Measurements from ENCODE around the gene ZNF831. TPM values are rescaled to one million over a fixed set of nuclear protein-coding genes. Genes with fewer than 3 reads are reported as not detected.

Gene ZNF831
- total RNA-seq, 1 donor from 2014 or later = 1.0 TPM

- Histone ChIP-seq H3K9me3 (no peaks in the 10 kb centered on the region), H3K4me1 (peaks cover 1% of the 10 kb centered on the region), H3K36me3 (no peaks in the 10 kb centered on the region), H3K27me3 (ENCODE audit: low read depth) (no peaks in the 10 kb centered on the region), H3K4me3 (no peak overlapping the region), H3K27ac (no peak overlapping the region)
- ATAC-seq (no peak), DNase-seq (no peak)
- TF ChIP-seq, protein P1, sequence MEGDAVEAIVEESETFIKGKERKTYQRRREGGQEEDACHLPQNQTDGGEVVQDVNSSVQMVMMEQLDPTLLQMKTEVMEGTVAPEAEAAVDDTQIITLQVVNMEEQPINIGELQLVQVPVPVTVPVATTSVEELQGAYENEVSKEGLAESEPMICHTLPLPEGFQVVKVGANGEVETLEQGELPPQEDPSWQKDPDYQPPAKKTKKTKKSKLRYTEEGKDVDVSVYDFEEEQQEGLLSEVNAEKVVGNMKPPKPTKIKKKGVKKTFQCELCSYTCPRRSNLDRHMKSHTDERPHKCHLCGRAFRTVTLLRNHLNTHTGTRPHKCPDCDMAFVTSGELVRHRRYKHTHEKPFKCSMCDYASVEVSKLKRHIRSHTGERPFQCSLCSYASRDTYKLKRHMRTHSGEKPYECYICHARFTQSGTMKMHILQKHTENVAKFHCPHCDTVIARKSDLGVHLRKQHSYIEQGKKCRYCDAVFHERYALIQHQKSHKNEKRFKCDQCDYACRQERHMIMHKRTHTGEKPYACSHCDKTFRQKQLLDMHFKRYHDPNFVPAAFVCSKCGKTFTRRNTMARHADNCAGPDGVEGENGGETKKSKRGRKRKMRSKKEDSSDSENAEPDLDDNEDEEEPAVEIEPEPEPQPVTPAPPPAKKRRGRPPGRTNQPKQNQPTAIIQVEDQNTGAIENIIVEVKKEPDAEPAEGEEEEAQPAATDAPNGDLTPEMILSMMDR (IDR thresholded peaks at IDR 0.05) = no peak
- intact Hi-C loops (cut with DNase I) = no loop called here
These were observed 21.6 kb upstream of the ZNF831 start for GRCh38 chr20:59141818-59142581.

- TF ChIP-seq, protein P1 (IDR thresholded peaks at IDR 0.05) = no peak
- ATAC-seq = no peak
- Histone ChIP-seq H3K27ac (no peak overlapping the region), H3K4me3 (no peak overlapping the region), H3K4me1 (peaks cover 9% of the 10 kb centered on the region), H3K27me3 (ENCODE audit: low read depth) (no peaks in the 10 kb centered on the region), H3K36me3 (no peaks in the 10 kb centered on the region), H3K9me3 (no peaks in the 10 kb centered on the region)
- intact Hi-C loops (cut with DNase I) = no loop called here
- DNase-seq = no peak
These were observed 20.3 kb upstream of the ZNF831 start for GRCh38 chr20:59143326-59143725.

- no peak for DNase-seq
- intact Hi-C loops (cut with DNase I) = no loop called here
- ATAC-seq = no peak
- no peaks in the 10 kb centered on the region for H3K27me3 ChIP-seq (ENCODE audit: low read depth)
- no peak overlapping the region for H3K4me3 ChIP-seq
- H3K36me3 ChIP-seq = no peaks in the 10 kb centered on the region
- peaks cover 9% of the 10 kb centered on the region for H3K4me1 ChIP-seq
- no peak overlapping the region for H3K27ac ChIP-seq
- TF ChIP-seq, protein P1 (IDR thresholded peaks at IDR 0.05) = no peak
- no peaks in the 10 kb centered on the region for H3K9me3 ChIP-seq
These were observed 19.3 kb upstream of the ZNF831 start for GRCh38 chr20:59144179-59144830.

DNA sequence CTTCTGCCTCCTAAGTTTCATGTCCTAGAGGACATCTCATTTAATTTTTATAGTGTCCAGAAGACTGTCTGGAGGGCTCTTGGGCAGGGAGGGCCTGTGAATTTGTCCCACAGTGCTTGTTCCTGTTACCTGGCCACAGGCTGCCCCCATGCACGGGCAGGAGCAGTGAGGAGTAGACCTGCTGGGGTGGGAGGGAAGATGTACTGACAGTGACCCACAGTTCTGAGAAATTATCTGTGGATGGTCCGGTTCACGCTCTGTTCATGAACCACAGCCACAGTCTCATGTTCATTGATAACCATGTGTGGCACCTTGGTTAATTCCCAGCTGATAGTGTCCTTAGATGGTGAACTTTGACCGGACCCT lies 18.8 kb upstream of the ZNF831 start:
- Histone ChIP-seq H3K9me3 (no peaks in the 10 kb centered on the region), H3K27me3 (ENCODE audit: low read depth) (no peaks in the 10 kb centered on the region), H3K4me3 (no peak overlapping the region), H3K36me3 (no peaks in the 10 kb centered on the region), H3K4me1 (peaks cover 9% of the 10 kb centered on the region), H3K27ac (no peak overlapping the region)
- TF ChIP-seq, protein P1 (IDR thresholded peaks at IDR 0.05) = no peak
- intact Hi-C loops (cut with DNase I) = no loop called here
- no peak for DNase-seq
- ATAC-seq = no peak

- no peaks in the 10 kb centered on the region for H3K9me3 ChIP-seq
- intact Hi-C loops (cut with DNase I) = no loop called here
- DNase-seq = no peak
These were observed 18.2 kb upstream of the ZNF831 start for GRCh38 chr20:59145247-59145923.

More at GRCh38 chr20:59145247-59145923, 18.2 kb upstream of the ZNF831 start:
- Histone ChIP-seq H3K27me3 (ENCODE audit: low read depth) (no peaks in the 10 kb centered on the region), H3K4me1 (peaks cover 9% of the 10 kb centered on the region), H3K4me3 (no peak overlapping the region), H3K27ac (no peak overlapping the region), H3K36me3 (no peaks in the 10 kb centered on the region)
- TF ChIP-seq, protein P1 (IDR thresholded peaks at IDR 0.05) = no peak
- ATAC-seq = no peak
